IPS-NIHi11 (cell line): ENCODE measurements around the gene PEX6.
"Not testable (repeated sequence)": the region's sequence is repeated elsewhere in the genome, so short reads cannot be mapped to it uniquely, and the experiment has no call there.

Experiments
- DNase-seq: peaks from one replicate; pipeline ENCODE4 v3.0.0; 2012; ENCODE audit warnings: mixed read lengths, low spot score

The PEX6 gene

GRCh38 chr6:42998205-42998604, 19.2 kb upstream of the PEX6 start:
- not testable (repeated sequence) for DNase-seq

GRCh38 chr6:42996513-42996912, 17.5 kb upstream of the PEX6 start:
- no peak for DNase-seq

GRCh38 chr6:42993445-42993844, 14.5 kb upstream of the PEX6 start:
- no peak for DNase-seq

GRCh38 chr6:42989923-42990322, 10.9 kb upstream of the PEX6 start:
- DNase-seq = no peak

GRCh38 chr6:42988486-42989020, 9.6 kb upstream of the PEX6 start:
- no peak for DNase-seq

- no peak for DNase-seq
These were observed 8.8 kb upstream of the PEX6 start for GRCh38 chr6:42987533-42988451.

GRCh38 chr6:42984924-42985475, 6.0 kb upstream of the PEX6 start:
- peak; percentile 39 for DNase-seq

GRCh38 chr6:42984001-42984923, 5.3 kb upstream of the PEX6 start, which contains the start of gene PPP2R5D:
TSS of gene PPP2R5D (plus strand) at chr6:42984570. CDS start at chr6:42984678, 108 bp downstream.
- peak; percentile 97 for DNase-seq

GRCh38 chr6:42981836-42982235, 2.9 kb upstream of the PEX6 start:
- DNase-seq = no peak

- no peak for DNase-seq
These were observed 669 bp upstream of the PEX6 start for GRCh38 chr6:42979523-42980177.

- peak; percentile 41 for DNase-seq
These were observed 518 bp downstream of the PEX6 start for GRCh38 chr6:42978487-42978838.

- no peak for DNase-seq
These were observed 4.0 kb downstream of the PEX6 start for GRCh38 chr6:42974919-42975505.

GRCh38 chr6:42973926-42974325, 5.1 kb downstream of the PEX6 start:
- DNase-seq = no peak

- no peak for DNase-seq
These were observed 7.1 kb downstream of the PEX6 start for GRCh38 chr6:42971746-42972327.

GRCh38 chr6:42970871-42971612, 7.9 kb downstream of the PEX6 start:
- no peak for DNase-seq

GRCh38 chr6:42969934-42970333, 9.0 kb downstream of the PEX6 start:
- DNase-seq = no peak

- DNase-seq = no peak
These were observed 9.6 kb downstream of the PEX6 start for GRCh38 chr6:42969431-42969830.

GRCh38 chr6:42968783-42969182, 10.2 kb downstream of the PEX6 start:
- DNase-seq = no peak

GRCh38 chr6:42968126-42968701, 10.8 kb downstream of the PEX6 start:
- no peak for DNase-seq

GRCh38 chr6:42967228-42967627, 11.8 kb downstream of the PEX6 start:
- no peak for DNase-seq
